DOHH2 (cell line): ENCODE results near the gene UGT1A3.
"Not testable (repeated sequence)": the region's sequence is repeated elsewhere in the genome, so short reads cannot be mapped to it uniquely, and the experiment has no call there.

Experiments used
- H3F3A ChIP-seq: fragments of 200-600 bp; sonication (generic), shearing (Covaris generic); 2 replicates; pipeline ENCODE4 v1.6.0; 2016; ENCODE audit warnings: antibody characterized with exemption, mild to moderate bottlenecking; ENCODE audit not compliant: control insufficient read depth, insufficient read depth
- H3K27ac ChIP-seq: fragments of 200-600 bp; sonication (generic); 2 replicates; pipeline ENCODE4 v1.5.1; 2014; ENCODE audit warnings: low read depth, mild to moderate bottlenecking, low read length, moderate library complexity
- H3K27me3 ChIP-seq: fragments of 200-600 bp; sonication (generic); 2 replicates; pipeline ENCODE4 v1.6.1; 2014; ENCODE audit warnings: mild to moderate bottlenecking, low read length, mixed read lengths; ENCODE audit not compliant: control insufficient read depth
- H3K36me3 ChIP-seq: fragments of 200-600 bp; sonication (generic); 2 replicates; pipeline ENCODE4 v1.6.1; 2014; ENCODE audit warnings: mild to moderate bottlenecking, low read length, moderate library complexity, mixed read lengths; ENCODE audit not compliant: control insufficient read depth
- H3K4me1 ChIP-seq: fragments of 200-600 bp; sonication (generic); 2 replicates; pipeline ENCODE4 v1.6.1; 2014; ENCODE audit warnings: mild to moderate bottlenecking, low read length, mixed read lengths; ENCODE audit not compliant: control insufficient read depth
- H3K4me2 ChIP-seq: fragments of 200-600 bp; sonication (generic); 2 replicates; pipeline ENCODE4 v1.6.0; 2014; ENCODE audit warnings: mild to moderate bottlenecking, low read length, moderate library complexity
- H3K4me3 ChIP-seq: fragments of 200-600 bp; sonication (generic); 2 replicates; pipeline ENCODE4 v1.5.1; 2014; ENCODE audit warnings: mild to moderate bottlenecking, low read length, mixed read lengths
- H3K79me2 ChIP-seq: fragments of 200-600 bp; sonication (generic); 2 replicates; pipeline ENCODE4 v1.6.1; 2014; ENCODE audit warnings: mild to moderate bottlenecking, low read length, mixed read lengths; ENCODE audit not compliant: control insufficient read depth
- H3K9me2 ChIP-seq: fragments of 200-600 bp; sonication (generic); replicated peaks from 2 replicates; pipeline ENCODE4 v1.6.1; 2014; ENCODE audit warnings: mild to moderate bottlenecking, low read length, mixed read lengths; ENCODE audit not compliant: control insufficient read depth
- H3K9me3 ChIP-seq: fragments of 200-600 bp; sonication (generic); 2 replicates; pipeline ENCODE4 v1.6.1; 2014; ENCODE audit warnings: antibody characterized with exemption, low read length, mixed read lengths; ENCODE audit not compliant: control insufficient read depth, insufficient read depth
- H4K20me1 ChIP-seq: fragments of 200-600 bp; sonication (generic); 2 replicates; pipeline ENCODE4 v1.6.0; 2014; ENCODE audit warnings: low read depth, mild to moderate bottlenecking, antibody characterized with exemption, low read length, moderate library complexity; ENCODE audit not compliant: control insufficient read depth, insufficient read depth
- EZH2phosphoT487 ChIP-seq: fragments of 200-600 bp; sonication (generic); IDR thresholded peaks from 2 replicates; pipeline ENCODE4 v1.6.1; 2017; ENCODE audit warnings: borderline replicate concordance, mild to moderate bottlenecking, antibody characterized with exemption, low read length, moderate library complexity, mixed read lengths
- TF ChIP-seq, protein P1 (sequence below): fragments of 200-600 bp; sonication (generic); IDR thresholded peaks from one replicate; pipeline ENCODE4 v1.5.1; 2014; ENCODE audit warnings: antibody characterized with exemption, mild to moderate bottlenecking, low read depth, low read length; ENCODE audit not compliant: poor library complexity, severe bottlenecking

The UGT1A3 gene

DNA sequence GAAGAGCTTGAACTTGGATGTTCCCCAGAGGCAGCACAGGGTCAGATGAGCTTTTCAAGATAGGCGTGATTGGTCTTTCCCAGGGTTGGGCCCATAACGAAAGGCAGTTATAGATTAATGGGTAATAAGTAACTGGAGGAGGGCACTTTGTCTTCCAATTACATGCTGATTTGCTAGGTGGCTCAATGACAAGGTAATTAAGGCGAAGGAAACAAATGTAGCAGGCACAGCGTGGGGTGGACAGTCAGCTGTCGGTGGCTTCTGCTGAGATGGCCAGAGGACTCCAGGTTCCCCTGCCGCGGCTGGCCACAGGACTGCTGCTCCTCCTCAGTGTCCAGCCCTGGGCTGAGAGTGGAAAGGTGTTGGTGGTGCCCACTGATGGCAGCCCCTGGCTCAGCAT lies 10.3 kb upstream of the UGT1A3 start, which contains the start of gene UGT1A4:
UGT1A4 (plus strand) TSS at position 185 of the 400 bp plus-strand sequence; CDS start at position 270, 85 bp downstream.
- Histone ChIP-seq H4K20me1 (no peaks in the 10 kb centered on the region), H3K36me3 (no peaks in the 10 kb centered on the region), H3K4me2 (no peak within 1 kb of the TSS), H3F3A (no peaks in the 10 kb centered on the region), H3K4me3 (no peak within 1 kb of the TSS), H3K9me2 (no peaks in the 10 kb centered on the region), H3K79me2 (no peaks in the 10 kb centered on the region), H3K4me1 (no peaks in the 10 kb centered on the region), H3K9me3 (no peaks in the 10 kb centered on the region), H3K27ac (no peak within 1 kb of the TSS), H3K27me3 (peaks cover 10% of the 10 kb centered on the region; the same call in 1 of the 2 replicates)
- TF ChIP-seq, protein P1, sequence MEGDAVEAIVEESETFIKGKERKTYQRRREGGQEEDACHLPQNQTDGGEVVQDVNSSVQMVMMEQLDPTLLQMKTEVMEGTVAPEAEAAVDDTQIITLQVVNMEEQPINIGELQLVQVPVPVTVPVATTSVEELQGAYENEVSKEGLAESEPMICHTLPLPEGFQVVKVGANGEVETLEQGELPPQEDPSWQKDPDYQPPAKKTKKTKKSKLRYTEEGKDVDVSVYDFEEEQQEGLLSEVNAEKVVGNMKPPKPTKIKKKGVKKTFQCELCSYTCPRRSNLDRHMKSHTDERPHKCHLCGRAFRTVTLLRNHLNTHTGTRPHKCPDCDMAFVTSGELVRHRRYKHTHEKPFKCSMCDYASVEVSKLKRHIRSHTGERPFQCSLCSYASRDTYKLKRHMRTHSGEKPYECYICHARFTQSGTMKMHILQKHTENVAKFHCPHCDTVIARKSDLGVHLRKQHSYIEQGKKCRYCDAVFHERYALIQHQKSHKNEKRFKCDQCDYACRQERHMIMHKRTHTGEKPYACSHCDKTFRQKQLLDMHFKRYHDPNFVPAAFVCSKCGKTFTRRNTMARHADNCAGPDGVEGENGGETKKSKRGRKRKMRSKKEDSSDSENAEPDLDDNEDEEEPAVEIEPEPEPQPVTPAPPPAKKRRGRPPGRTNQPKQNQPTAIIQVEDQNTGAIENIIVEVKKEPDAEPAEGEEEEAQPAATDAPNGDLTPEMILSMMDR: no peak
- no peak for TF ChIP-seq EZH2phosphoT487

DNA sequence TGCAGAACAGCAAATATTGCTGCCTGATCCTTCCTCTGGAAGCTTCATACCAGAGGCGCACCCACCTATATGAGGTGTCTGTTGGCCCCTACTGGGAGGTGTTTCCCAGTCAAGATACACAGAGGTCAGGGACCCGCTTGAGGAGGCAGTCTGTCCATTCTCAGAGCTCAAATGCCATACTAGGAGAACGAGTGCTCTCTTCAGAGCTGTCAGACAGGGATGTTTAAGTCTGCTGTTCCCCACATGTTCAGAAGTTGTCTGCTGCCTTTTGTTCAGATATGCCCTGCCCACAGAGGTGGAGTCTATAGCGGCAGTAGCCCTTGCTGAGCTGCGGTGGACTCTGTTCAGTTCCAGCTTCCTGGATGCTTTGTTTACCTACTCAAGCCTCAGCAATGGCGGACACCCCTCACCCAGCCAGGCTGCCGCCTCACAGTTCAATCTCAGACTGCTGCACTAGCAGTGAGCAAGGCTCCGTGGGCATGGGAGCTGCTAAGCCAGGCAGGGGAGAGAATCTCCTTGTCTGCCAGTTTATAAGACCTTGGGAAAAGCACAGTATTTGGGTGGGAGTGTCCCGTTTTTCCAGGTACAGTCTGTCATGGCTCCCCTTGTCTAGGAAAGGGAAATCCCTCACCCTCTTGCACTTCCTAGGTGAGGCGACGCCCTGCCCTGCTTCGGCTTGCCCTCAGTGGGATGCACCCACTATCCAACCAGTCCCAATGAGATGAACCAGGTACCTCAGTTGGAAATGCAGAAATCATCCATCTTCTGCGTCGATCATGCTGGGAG lies 8.2 kb downstream of the UGT1A3 start:
- H3K27me3 ChIP-seq, H4K20me1 ChIP-seq, H3K4me2 ChIP-seq: not testable (repeated sequence)

DNA sequence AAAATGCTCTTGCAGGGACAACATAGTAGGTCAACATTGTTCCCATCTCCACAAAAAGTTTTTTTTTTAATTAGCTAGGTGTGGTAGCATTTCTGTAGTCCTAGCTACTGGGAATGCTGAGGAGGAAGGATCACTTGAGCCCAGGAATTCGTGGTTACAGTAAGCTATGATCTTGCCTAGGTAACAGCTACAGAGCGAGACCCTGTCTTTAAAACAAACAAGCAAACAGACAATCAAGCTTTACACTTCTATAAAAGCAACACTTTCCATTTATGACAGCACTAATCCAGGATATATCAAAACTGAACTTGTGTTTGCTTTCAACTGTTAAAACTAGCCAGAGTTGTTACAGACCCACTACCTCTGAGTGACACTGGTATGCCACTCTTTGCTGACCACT lies 12.0 kb downstream of the UGT1A3 start:
- H3K36me3 ChIP-seq: no peaks in the 10 kb centered on the region
- H3K79me2 ChIP-seq: no peaks in the 10 kb centered on the region
- no peak overlapping the region for H3K4me3 ChIP-seq
- no peak overlapping the region for H3K4me2 ChIP-seq
- H3K9me3 ChIP-seq: no peaks in the 10 kb centered on the region
- no peaks in the 10 kb centered on the region for H3K27me3 ChIP-seq
- H3F3A ChIP-seq: no peaks in the 10 kb centered on the region
- no peak overlapping the region for H3K27ac ChIP-seq
- TF ChIP-seq, protein P1: no peak
- no peak for TF ChIP-seq EZH2phosphoT487
- H4K20me1 ChIP-seq: no peaks in the 10 kb centered on the region
- H3K9me2 ChIP-seq: no peaks in the 10 kb centered on the region
- H3K4me1 ChIP-seq: no peaks in the 10 kb centered on the region

More for the DNA sequence above, 8.2 kb downstream of the UGT1A3 start:
- H3K79me2 ChIP-seq, H3F3A ChIP-seq, H3K9me3 ChIP-seq, H3K9me2 ChIP-seq, H3K27ac ChIP-seq, H3K36me3 ChIP-seq, H3K4me1 ChIP-seq, H3K4me3 ChIP-seq: not testable (repeated sequence)

DNA sequence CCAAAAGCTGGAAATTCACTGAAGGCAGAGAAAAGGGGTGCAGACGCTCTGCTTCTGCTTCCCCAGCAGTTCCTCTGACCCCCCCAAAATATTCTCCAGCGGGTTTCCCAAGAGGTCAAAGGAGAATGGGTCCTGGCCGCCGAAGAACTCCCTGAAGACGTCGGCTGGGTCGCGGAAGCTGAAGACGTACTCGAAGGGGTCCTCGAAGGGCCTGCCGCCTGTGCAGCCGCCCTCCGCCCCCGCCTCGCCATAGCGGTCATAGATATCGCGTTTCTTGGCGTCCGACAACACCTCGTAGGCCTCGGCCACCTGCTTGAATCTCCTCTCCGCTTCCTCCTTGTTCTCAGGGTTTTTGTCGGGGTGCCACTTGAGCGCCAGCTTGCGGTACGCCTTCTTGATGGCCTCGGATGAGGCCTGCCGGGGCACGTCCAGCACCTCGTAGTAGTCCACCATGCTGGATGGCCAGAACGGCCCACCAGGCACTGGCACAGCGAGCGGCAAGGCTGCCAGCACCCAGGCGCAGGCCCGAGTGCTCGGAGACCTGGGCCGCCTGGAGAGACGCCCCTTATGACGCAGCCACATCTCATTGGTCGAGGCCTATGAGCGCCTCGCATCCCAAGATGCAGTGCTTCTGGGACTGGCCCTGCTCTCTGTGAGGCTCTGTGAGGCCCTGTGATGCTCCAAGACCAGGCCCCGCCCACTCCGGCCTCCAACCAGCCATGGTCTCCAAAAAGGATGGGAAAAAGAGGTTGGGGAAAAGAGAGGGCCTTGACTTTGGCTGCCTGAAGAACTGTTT lies 14.8 kb downstream of the UGT1A3 start:
- Histone ChIP-seq H3K4me3 (no peak overlapping the region), H3K27me3 (0 out of 2 replicates have a peak, but pooled peaks cover 3% of the 10 kb centered on the region), H3K36me3 (no peaks in the 10 kb centered on the region), H3F3A (no peaks in the 10 kb centered on the region), H3K9me3 (no peaks in the 10 kb centered on the region), H3K4me1 (no peaks in the 10 kb centered on the region), H3K27ac (no peak overlapping the region), H4K20me1 (no peaks in the 10 kb centered on the region), H3K79me2 (no peaks in the 10 kb centered on the region), H3K9me2 (no peaks in the 10 kb centered on the region), H3K4me2 (no peak overlapping the region)
- TF ChIP-seq, protein P1: no peak
- no peak for TF ChIP-seq EZH2phosphoT487
